ENCODE results near the gene MYO3B.

Gene MYO3B

DNA sequence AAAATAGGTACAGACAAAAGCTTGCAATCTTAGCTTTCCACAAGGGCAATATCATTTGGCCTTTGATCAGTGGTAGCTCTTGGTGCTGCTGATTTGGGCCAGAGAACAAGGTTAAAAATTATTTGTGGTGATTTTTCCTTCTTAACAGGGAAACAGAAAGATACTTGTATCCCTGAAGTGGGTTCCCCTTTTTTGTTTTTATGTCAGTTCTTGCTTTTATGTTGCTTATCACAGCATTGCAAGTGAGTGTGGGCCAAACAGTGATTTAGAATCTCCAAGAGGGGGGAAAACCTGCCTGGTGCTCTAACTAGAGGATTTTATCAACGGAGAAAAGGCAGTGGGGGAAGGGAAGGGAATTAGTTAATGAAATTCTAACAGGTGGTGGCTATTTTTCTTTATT, 339.6 kb downstream of the MYO3B start:
- no peaks in the 10 kb centered on the region for H3K9me2 ChIP-seq (replicated peaks; ENCODE audit: control insufficient read depth, low read length)
- no peak overlapping the region for H3K27ac ChIP-seq (ENCODE audit: low read depth, low read length)
- H3K9me3 ChIP-seq (ENCODE audit: control insufficient read depth, insufficient read depth, low read length) = no peaks in the 10 kb centered on the region
- TF ChIP-seq, protein P1, sequence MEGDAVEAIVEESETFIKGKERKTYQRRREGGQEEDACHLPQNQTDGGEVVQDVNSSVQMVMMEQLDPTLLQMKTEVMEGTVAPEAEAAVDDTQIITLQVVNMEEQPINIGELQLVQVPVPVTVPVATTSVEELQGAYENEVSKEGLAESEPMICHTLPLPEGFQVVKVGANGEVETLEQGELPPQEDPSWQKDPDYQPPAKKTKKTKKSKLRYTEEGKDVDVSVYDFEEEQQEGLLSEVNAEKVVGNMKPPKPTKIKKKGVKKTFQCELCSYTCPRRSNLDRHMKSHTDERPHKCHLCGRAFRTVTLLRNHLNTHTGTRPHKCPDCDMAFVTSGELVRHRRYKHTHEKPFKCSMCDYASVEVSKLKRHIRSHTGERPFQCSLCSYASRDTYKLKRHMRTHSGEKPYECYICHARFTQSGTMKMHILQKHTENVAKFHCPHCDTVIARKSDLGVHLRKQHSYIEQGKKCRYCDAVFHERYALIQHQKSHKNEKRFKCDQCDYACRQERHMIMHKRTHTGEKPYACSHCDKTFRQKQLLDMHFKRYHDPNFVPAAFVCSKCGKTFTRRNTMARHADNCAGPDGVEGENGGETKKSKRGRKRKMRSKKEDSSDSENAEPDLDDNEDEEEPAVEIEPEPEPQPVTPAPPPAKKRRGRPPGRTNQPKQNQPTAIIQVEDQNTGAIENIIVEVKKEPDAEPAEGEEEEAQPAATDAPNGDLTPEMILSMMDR (IDR thresholded peaks at IDR 0.05; ENCODE audit: low read depth, low read length, poor library complexity, severe bottlenecking) = no peak
- TF ChIP-seq EZH2phosphoT487 (IDR thresholded peaks at IDR 0.05; ENCODE audit: borderline replicate concordance, low read length) = no peak
- no peak overlapping the region for H3K4me2 ChIP-seq (ENCODE audit: low read length)
- no peaks in the 10 kb centered on the region; the same call in 1 of the 2 replicates for H3K27me3 ChIP-seq (ENCODE audit: control insufficient read depth, low read length)
- no peaks in the 10 kb centered on the region for H3K4me1 ChIP-seq (ENCODE audit: control insufficient read depth, low read length)
- H3F3A ChIP-seq (ENCODE audit: control insufficient read depth, insufficient read depth) = no peaks in the 10 kb centered on the region
- no peaks in the 10 kb centered on the region for H4K20me1 ChIP-seq (ENCODE audit: control insufficient read depth, insufficient read depth, low read depth, low read length)
- no peaks in the 10 kb centered on the region for H3K36me3 ChIP-seq (ENCODE audit: control insufficient read depth, low read length)
- H3K79me2 ChIP-seq (ENCODE audit: control insufficient read depth, low read length) = no peaks in the 10 kb centered on the region
- no peak overlapping the region for H3K4me3 ChIP-seq (ENCODE audit: low read length)

DNA sequence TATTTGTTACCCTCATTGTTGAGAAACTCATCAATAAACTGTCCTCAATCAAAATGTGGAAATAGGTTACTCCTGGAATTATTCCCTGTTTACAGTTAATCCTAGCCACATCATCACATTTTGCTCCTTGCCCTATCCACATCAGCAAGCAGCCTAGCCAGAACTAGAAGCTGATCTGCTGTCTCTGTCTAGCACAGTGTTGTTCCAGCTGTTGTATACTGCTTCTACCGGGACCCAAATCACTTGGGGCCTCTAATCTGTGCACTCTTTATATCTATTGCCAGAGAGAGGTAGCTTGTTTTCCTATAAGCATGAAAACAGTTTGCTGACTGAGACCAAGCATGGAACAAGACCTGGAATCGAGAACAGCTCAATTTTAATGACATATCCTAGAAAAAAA, 341.0 kb downstream of the MYO3B start:
- no peaks in the 10 kb centered on the region for H3F3A ChIP-seq (ENCODE audit: control insufficient read depth, insufficient read depth)
- H3K27ac ChIP-seq (ENCODE audit: low read depth, low read length) = no peak overlapping the region
- no peaks in the 10 kb centered on the region for H4K20me1 ChIP-seq (ENCODE audit: control insufficient read depth, insufficient read depth, low read depth, low read length)
- H3K4me3 ChIP-seq (ENCODE audit: low read length) = no peak overlapping the region
- no peaks in the 10 kb centered on the region for H3K36me3 ChIP-seq (ENCODE audit: control insufficient read depth, low read length)
- no peaks in the 10 kb centered on the region; the same call in 1 of the 2 replicates for H3K27me3 ChIP-seq (ENCODE audit: control insufficient read depth, low read length)
- no peaks in the 10 kb centered on the region for H3K9me3 ChIP-seq (ENCODE audit: control insufficient read depth, insufficient read depth, low read length)
- no peaks in the 10 kb centered on the region for H3K79me2 ChIP-seq (ENCODE audit: control insufficient read depth, low read length)
- H3K9me2 ChIP-seq (replicated peaks; ENCODE audit: control insufficient read depth, low read length) = no peaks in the 10 kb centered on the region
- TF ChIP-seq, protein P1 (IDR thresholded peaks at IDR 0.05; ENCODE audit: low read depth, low read length, poor library complexity, severe bottlenecking) = no peak
- no peak for TF ChIP-seq EZH2phosphoT487 (IDR thresholded peaks at IDR 0.05; ENCODE audit: borderline replicate concordance, low read length)
- H3K4me1 ChIP-seq (ENCODE audit: control insufficient read depth, low read length) = no peaks in the 10 kb centered on the region
- no peak overlapping the region for H3K4me2 ChIP-seq (ENCODE audit: low read length)

DNA sequence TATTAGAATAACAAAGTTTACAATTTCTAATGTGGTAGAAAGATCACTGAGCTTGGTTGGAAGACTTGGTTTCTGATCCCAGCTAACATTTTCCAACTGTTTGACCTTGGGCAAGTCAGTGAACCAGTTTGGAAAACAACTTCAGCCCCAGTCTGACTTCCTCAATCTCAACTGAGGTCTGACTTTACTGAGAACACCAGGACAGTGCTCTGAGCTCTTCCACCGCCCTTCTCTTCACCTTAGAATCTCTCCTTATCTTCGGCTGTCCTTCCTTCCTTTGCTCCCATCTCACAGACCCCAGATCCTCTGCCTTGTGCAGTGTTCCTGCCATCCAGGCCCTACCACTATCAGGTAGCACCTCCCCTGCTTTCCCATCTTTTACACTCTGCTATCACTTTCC, 343.4 kb downstream of the MYO3B start:
- Histone ChIP-seq H3K9me3 (ENCODE audit: control insufficient read depth, insufficient read depth, low read length) (no peaks in the 10 kb centered on the region), H3K4me2 (ENCODE audit: low read length) (no peak overlapping the region), H3K27me3 (ENCODE audit: control insufficient read depth, low read length) (no peaks in the 10 kb centered on the region; the same call in 1 of the 2 replicates), H3K36me3 (ENCODE audit: control insufficient read depth, low read length) (no peaks in the 10 kb centered on the region), H3K27ac (ENCODE audit: low read depth, low read length) (no peak overlapping the region), H4K20me1 (ENCODE audit: control insufficient read depth, insufficient read depth, low read depth, low read length) (no peaks in the 10 kb centered on the region), H3K79me2 (ENCODE audit: control insufficient read depth, low read length) (no peaks in the 10 kb centered on the region), H3F3A (ENCODE audit: control insufficient read depth, insufficient read depth) (no peaks in the 10 kb centered on the region), H3K4me3 (ENCODE audit: low read length) (no peak overlapping the region), H3K9me2 (replicated peaks; ENCODE audit: control insufficient read depth, low read length) (no peaks in the 10 kb centered on the region), H3K4me1 (ENCODE audit: control insufficient read depth, low read length) (no peaks in the 10 kb centered on the region)
- TF ChIP-seq EZH2phosphoT487 (IDR thresholded peaks at IDR 0.05; ENCODE audit: borderline replicate concordance, low read length) = no peak
- TF ChIP-seq, protein P1 (IDR thresholded peaks at IDR 0.05; ENCODE audit: low read depth, low read length, poor library complexity, severe bottlenecking) = no peak

Measured in DOHH2 (cell line).